HEK293 (cell line): ENCODE measurements around the gene SLC5A10.
A peak's percentile ranks its signal among the peaks of the same experiment; 100 is the strongest.
"Not testable (repeated sequence)": the region's sequence is repeated elsewhere in the genome, so short reads cannot be mapped to it uniquely, and the experiment has no call there.

Source experiments
- CTCF ChIA-PET: fragments of 350-600 bp; formaldehyde crosslinking; extraction: SDS; loops from one replicate; lab custom pipeline; 2021; ENCODE audit warnings: antibody characterized with exemption; lab: Yijun Ruan, JAX
- POLR2A ChIA-PET: fragments of 300-600 bp; formaldehyde crosslinking; extraction: SDS; loops from one replicate; lab custom pipeline; 2020; ENCODE audit warnings: antibody characterized with exemption, inconsistent platforms; lab: Yijun Ruan, JAX
- H3K27ac ChIP-seq: fragments of 200-500 bp; sonication (Bioruptor generic); 2 replicates; pipeline ENCODE4 v1.5.1; 2014; ENCODE audit warnings: low read depth, low read length, control low read depth, inconsistent platforms; ENCODE audit errors: extremely low read depth
- H3K36me3 ChIP-seq, 2 experiments: fragments of 200-500 bp in 1 of 2; sonication (Bioruptor generic) in 1 of 2; 1 replicate in 1 of 2; 2 replicates in 1 of 2; pipeline ENCODE4 v1.5.1; 2014 to 2017; ENCODE audit warnings: inconsistent platforms in 2 of 2, low read length in 2 of 2; ENCODE audit not compliant: control insufficient read depth in 2 of 2, insufficient read depth in 1 of 2
- H3K4me1 ChIP-seq: fragments of 200-500 bp; sonication (Bioruptor generic); 2 replicates; pipeline ENCODE4 v1.5.1; 2014; ENCODE audit warnings: mild to moderate bottlenecking, low read length, inconsistent platforms; ENCODE audit not compliant: control insufficient read depth, insufficient read depth
- H3K4me3 ChIP-seq: 2 replicates; pipeline ENCODE4 v1.5.1; 2011; ENCODE audit warnings: low read depth, mild to moderate bottlenecking, control low read depth, low read length, moderate library complexity
- H3K9me3 ChIP-seq: fragments of 200-500 bp; sonication (Bioruptor generic); 2 replicates; pipeline ENCODE4 v1.5.1; 2014; ENCODE audit warnings: low read depth, low read length, inconsistent platforms; ENCODE audit not compliant: control insufficient read depth, insufficient read depth
- KLF1 ChIP-seq: fragments of 450-650 bp; formaldehyde crosslinking; IDR thresholded peaks from 2 replicates; pipeline ENCODE4 v1.5.1; 2016; ENCODE audit warnings: missing biosample characterization, missing genetic modification characterization
- KLF9 ChIP-seq: fragments of 450-650 bp; formaldehyde crosslinking; IDR thresholded peaks from 2 replicates; pipeline ENCODE4 v1.5.1; 2016; ENCODE audit warnings: missing biosample characterization, missing genetic modification characterization, low read depth
- MZF1 ChIP-seq: fragments of 450-650 bp; formaldehyde crosslinking; IDR thresholded peaks from 2 replicates; pipeline ENCODE4 v1.5.1; 2017; ENCODE audit warnings: missing biosample characterization, missing genetic modification characterization, borderline replicate concordance
- SP2 ChIP-seq: fragments of 450-650 bp; formaldehyde crosslinking; IDR thresholded peaks from 2 replicates; pipeline ENCODE4 v1.5.1; 2016; ENCODE audit warnings: missing biosample characterization, missing genetic modification characterization
- ZEB2 ChIP-seq: fragments of 450-650 bp; formaldehyde crosslinking; IDR thresholded peaks from 2 replicates; pipeline ENCODE4 v1.5.1; 2016; ENCODE audit warnings: missing biosample characterization, missing genetic modification characterization
- ZFHX2 ChIP-seq: fragments of 450-650 bp; formaldehyde crosslinking; conservative IDR thresholded peaks from 2 replicates; pipeline ENCODE4 v1.5.1; 2016; ENCODE audit warnings: missing biosample characterization, missing genetic modification characterization
- ZNF10 ChIP-seq: fragments of 450-650 bp; formaldehyde crosslinking; IDR thresholded peaks from 2 replicates; pipeline ENCODE4 v1.5.1; 2017; ENCODE audit warnings: missing biosample characterization, missing genetic modification characterization
- ZNF324 ChIP-seq: fragments of 450-650 bp; formaldehyde crosslinking; IDR thresholded peaks from 2 replicates; pipeline ENCODE4 v1.5.1; 2016; ENCODE audit warnings: missing biosample characterization, missing genetic modification characterization
- ZNF366 ChIP-seq: fragments of 450-650 bp; formaldehyde crosslinking; conservative IDR thresholded peaks from 2 replicates; pipeline ENCODE4 v1.5.1; 2016; ENCODE audit warnings: missing biosample characterization, missing genetic modification characterization
- ZNF555 ChIP-seq: fragments of 450-650 bp; formaldehyde crosslinking; conservative IDR thresholded peaks from 2 replicates; pipeline ENCODE4 v1.5.1; 2017; ENCODE audit warnings: missing biosample characterization, mild to moderate bottlenecking, missing genetic modification characterization, inconsistent platforms
- ZNF558 ChIP-seq: fragments of 450-650 bp; formaldehyde crosslinking; IDR thresholded peaks from 2 replicates; pipeline ENCODE4 v1.5.1; 2016; ENCODE audit warnings: missing biosample characterization, missing genetic modification characterization
- ZSCAN16 ChIP-seq: fragments of 450-650 bp; formaldehyde crosslinking; IDR thresholded peaks from 2 replicates; pipeline ENCODE4 v1.5.1; 2016; ENCODE audit warnings: missing biosample characterization, missing genetic modification characterization
- ZXDB ChIP-seq: fragments of 450-650 bp; formaldehyde crosslinking; IDR thresholded peaks from 2 replicates; pipeline ENCODE4 v1.5.1; 2016; ENCODE audit warnings: missing biosample characterization, missing genetic modification characterization
- TF ChIP-seq, protein P1 (sequence below): fragments of 450-650 bp; formaldehyde crosslinking; IDR thresholded peaks from 2 replicates; pipeline ENCODE4 v1.5.1; 2016; ENCODE audit warnings: missing biosample characterization, missing genetic modification characterization
- TF ChIP-seq, protein P2 (sequence below): fragments of 450-650 bp; formaldehyde crosslinking; IDR thresholded peaks from 2 replicates; pipeline ENCODE4 v1.5.1; 2017; ENCODE audit warnings: missing biosample characterization, missing genetic modification characterization
- TF ChIP-seq, protein P3 (sequence below): fragments of 450-650 bp; formaldehyde crosslinking; IDR thresholded peaks from 2 replicates; pipeline ENCODE4 v1.5.1; 2016; ENCODE audit warnings: missing biosample characterization, missing genetic modification characterization
- TF ChIP-seq, protein P4 (sequence below): fragments of 450-650 bp; formaldehyde crosslinking; IDR thresholded peaks from 2 replicates; pipeline ENCODE4 v1.5.1; 2016; ENCODE audit warnings: missing biosample characterization, missing genetic modification characterization
- TF ChIP-seq, protein P5 (sequence below): fragments of 450-650 bp; formaldehyde crosslinking; conservative IDR thresholded peaks from 2 replicates; pipeline ENCODE4 v1.5.1; 2016; ENCODE audit warnings: low read depth, missing biosample characterization, missing genetic modification characterization

SLC5A10 gene

DNA sequence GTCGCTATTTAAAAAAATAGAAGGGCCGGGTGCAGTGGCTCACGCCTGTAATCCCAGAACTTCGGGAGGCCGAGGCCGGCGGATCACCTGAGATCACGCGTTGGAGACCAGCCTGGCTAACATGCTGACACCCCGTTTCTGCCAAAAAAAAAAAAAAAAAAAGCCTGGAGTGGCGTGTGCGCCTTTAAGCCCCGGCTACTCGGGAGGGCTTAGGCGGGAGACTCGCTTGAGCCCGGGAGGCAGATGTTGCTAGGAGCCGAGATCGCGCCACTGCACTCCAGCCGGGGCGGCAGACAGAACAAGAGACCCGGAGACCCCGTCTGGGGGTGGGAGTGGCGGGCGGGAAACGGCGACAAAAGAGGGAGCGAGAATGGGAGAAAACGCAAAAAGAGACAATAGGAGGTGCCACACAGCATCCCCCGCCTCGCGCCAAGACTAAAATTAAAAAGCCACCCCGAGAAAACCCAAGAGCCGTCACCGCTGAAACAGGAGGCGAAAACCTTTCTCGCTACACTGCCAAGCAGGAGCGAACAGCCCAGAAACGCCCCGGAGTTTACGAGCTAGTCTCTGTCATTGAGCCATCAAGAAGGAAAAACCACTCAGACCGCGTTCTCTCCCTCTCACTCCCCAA lies 111.5 kb downstream of the SLC5A10 start (continued):
- peak; percentile 84 for TF ChIP-seq ZNF324 (tag by site-specific recombination)
- TF ChIP-seq, protein P1, sequence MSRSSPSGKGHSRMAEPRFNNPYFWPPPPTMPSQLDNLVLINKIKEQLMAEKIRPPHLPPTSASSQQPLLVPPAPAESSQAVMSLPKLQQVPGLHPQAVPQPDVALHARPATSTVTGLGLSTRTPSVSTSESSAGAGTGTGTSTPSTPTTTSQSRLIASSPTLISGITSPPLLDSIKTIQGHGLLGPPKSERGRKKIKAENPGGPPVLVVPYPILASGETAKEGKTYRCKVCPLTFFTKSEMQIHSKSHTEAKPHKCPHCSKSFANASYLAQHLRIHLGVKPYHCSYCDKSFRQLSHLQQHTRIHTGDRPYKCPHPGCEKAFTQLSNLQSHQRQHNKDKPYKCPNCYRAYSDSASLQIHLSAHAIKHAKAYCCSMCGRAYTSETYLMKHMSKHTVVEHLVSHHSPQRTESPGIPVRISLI (tag by site-specific recombination) = peak; percentile 91
- peak; percentile 100 for TF ChIP-seq ZNF366 (tag by site-specific recombination)
- TF ChIP-seq, protein P2, sequence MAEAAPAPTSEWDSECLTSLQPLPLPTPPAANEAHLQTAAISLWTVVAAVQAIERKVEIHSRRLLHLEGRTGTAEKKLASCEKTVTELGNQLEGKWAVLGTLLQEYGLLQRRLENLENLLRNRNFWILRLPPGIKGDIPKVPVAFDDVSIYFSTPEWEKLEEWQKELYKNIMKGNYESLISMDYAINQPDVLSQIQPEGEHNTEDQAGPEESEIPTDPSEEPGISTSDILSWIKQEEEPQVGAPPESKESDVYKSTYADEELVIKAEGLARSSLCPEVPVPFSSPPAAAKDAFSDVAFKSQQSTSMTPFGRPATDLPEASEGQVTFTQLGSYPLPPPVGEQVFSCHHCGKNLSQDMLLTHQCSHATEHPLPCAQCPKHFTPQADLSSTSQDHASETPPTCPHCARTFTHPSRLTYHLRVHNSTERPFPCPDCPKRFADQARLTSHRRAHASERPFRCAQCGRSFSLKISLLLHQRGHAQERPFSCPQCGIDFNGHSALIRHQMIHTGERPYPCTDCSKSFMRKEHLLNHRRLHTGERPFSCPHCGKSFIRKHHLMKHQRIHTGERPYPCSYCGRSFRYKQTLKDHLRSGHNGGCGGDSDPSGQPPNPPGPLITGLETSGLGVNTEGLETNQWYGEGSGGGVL (tag by site-specific recombination) = peak; percentile 97
- TF ChIP-seq ZNF10 (tag by site-specific recombination) = peak; percentile 74; the same call in 1 of the 2 replicates
- TF ChIP-seq, protein P3, sequence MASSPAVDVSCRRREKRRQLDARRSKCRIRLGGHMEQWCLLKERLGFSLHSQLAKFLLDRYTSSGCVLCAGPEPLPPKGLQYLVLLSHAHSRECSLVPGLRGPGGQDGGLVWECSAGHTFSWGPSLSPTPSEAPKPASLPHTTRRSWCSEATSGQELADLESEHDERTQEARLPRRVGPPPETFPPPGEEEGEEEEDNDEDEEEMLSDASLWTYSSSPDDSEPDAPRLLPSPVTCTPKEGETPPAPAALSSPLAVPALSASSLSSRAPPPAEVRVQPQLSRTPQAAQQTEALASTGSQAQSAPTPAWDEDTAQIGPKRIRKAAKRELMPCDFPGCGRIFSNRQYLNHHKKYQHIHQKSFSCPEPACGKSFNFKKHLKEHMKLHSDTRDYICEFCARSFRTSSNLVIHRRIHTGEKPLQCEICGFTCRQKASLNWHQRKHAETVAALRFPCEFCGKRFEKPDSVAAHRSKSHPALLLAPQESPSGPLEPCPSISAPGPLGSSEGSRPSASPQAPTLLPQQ (tag by site-specific recombination) = peak; percentile 60; the same call in 1 of the 2 replicates
- TF ChIP-seq ZNF555 (tag by site-specific recombination) = 0 out of 2 replicates have a peak, but pooled peaks have one; percentile 7
- peak; percentile 20; the same call in 1 of the 2 replicates for TF ChIP-seq ZFHX2 (tag by site-specific recombination)
- TF ChIP-seq, protein P4, sequence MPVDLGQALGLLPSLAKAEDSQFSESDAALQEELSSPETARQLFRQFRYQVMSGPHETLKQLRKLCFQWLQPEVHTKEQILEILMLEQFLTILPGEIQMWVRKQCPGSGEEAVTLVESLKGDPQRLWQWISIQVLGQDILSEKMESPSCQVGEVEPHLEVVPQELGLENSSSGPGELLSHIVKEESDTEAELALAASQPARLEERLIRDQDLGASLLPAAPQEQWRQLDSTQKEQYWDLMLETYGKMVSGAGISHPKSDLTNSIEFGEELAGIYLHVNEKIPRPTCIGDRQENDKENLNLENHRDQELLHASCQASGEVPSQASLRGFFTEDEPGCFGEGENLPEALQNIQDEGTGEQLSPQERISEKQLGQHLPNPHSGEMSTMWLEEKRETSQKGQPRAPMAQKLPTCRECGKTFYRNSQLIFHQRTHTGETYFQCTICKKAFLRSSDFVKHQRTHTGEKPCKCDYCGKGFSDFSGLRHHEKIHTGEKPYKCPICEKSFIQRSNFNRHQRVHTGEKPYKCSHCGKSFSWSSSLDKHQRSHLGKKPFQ (tag by site-specific recombination) = 0 out of 2 replicates have a peak, but pooled peaks have one; percentile 65
- 0 out of 2 replicates have a peak, but pooled peaks have one; percentile 50 for TF ChIP-seq ZSCAN16 (tag by site-specific recombination)
- peak; percentile 93 for TF ChIP-seq MZF1 (tag by site-specific recombination)
- TF ChIP-seq KLF1 = peak; percentile 60
- peak; percentile 99 for TF ChIP-seq ZEB2
- peak; percentile 82; the same call in 1 of the 2 replicates for TF ChIP-seq ZNF558 (tag by site-specific recombination)
- TF ChIP-seq KLF9 = peak; percentile 70; the same call in 1 of the 2 replicates
- peak; percentile 89 for TF ChIP-seq ZXDB (tag by site-specific recombination)
- TF ChIP-seq, protein P5, sequence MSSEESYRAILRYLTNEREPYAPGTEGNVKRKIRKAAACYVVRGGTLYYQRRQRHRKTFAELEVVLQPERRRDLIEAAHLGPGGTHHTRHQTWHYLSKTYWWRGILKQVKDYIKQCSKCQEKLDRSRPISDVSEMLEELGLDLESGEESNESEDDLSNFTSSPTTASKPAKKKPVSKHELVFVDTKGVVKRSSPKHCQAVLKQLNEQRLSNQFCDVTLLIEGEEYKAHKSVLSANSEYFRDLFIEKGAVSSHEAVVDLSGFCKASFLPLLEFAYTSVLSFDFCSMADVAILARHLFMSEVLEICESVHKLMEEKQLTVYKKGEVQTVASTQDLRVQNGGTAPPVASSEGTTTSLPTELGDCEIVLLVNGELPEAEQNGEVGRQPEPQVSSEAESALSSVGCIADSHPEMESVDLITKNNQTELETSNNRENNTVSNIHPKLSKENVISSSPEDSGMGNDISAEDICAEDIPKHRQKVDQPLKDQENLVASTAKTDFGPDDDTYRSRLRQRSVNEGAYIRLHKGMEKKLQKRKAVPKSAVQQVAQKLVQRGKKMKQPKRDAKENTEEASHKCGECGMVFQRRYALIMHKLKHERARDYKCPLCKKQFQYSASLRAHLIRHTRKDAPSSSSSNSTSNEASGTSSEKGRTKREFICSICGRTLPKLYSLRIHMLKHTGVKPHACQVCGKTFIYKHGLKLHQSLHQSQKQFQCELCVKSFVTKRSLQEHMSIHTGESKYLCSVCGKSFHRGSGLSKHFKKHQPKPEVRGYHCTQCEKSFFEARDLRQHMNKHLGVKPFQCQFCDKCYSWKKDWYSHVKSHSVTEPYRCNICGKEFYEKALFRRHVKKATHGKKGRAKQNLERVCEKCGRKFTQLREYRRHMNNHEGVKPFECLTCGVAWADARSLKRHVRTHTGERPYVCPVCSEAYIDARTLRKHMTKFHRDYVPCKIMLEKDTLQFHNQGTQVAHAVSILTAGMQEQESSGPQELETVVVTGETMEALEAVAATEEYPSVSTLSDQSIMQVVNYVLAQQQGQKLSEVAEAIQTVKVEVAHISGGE (tag by site-specific recombination) = peak; percentile 38; the same call in 1 of the 2 replicates
- peak; percentile 84 for TF ChIP-seq SP2 (tag by site-specific recombination)

DNA sequence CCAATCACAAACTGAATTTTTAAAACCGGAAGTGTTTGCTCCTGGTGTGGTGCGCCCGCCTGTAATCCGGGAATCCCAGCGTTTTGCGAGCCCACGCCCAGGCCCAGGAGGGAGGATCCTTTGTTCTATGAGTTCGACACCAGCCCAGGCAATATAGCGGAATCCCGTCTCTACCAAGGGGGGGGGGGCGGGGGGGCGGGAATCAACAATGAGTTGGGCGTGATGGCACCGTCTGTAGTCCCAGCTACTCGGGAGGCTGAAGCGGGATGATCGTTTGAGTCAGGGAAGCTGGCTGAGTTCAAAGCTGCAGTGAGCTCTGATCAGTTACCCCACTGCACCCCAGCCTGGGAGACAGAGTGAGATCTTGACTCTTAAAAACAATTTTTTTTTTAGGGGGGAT lies 112.4 kb downstream of the SLC5A10 start:
- H3K36me3 ChIP-seq, H3K9me3 ChIP-seq, H3K27ac ChIP-seq, H3K4me3 ChIP-seq, H3K4me1 ChIP-seq, CTCF ChIA-PET: not testable (repeated sequence)
- POLR2A ChIA-PET = interaction anchor here (0.6 to 0.7 kb wide), 6 partner anchors 54 to 491 kb away, joined by 3 to 8 read pairs (median 3); partner anchors contain the start of gene MAPK7

DNA sequence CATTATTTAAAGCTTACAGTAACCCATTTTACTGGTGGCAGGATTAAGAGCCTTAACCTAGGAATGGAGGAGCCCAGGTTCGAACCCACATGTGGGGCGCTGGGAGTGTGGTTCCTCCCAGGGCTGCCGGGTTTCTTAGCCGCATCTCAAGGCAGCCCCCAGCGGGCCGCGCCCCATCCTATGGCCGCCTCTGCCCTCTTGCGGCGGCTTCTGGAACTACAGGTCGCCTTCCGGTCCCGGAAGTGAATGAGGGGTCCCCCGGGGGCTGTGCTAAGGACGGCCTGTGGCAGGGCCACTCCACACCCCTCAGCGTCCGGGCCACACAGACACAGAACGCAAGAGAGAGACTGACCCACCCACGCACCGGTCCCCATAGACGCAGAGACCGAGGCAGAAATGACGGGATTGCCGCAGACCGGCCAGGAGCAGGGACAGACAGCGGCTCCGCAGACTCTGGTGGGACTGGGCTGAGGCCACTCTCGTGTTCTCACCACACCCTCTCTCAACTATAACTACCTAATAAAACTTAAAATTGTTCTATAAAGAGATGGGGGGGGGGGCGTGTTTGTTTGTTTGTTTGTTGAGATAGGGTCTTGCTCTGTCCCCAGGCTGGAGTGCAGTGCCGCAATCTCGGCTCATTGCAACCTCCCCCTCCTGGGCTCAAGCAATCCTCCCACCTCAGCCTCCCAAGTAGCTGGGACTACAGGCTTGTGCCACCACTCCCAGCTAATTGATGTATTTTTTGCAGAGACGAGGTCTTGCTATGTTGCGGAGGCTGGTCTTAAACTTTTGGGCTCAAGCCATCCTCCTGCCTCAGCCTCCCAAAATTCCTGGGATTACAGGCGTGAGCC lies 118.6 kb downstream of the SLC5A10 start:
- H3K4me3 ChIP-seq, H3K9me3 ChIP-seq, H3K36me3 ChIP-seq, CTCF ChIA-PET, H3K4me1 ChIP-seq, H3K27ac ChIP-seq, POLR2A ChIA-PET: not testable (repeated sequence)
